ENCODE results near the gene MPHOSPH6. TPM values are rescaled to one million over a fixed set of nuclear protein-coding genes. Genes with fewer than 3 reads are reported as not detected.

The MPHOSPH6 gene
- polyA plus RNA-seq, 1 experiment, result 3.9 TPM

DNA sequence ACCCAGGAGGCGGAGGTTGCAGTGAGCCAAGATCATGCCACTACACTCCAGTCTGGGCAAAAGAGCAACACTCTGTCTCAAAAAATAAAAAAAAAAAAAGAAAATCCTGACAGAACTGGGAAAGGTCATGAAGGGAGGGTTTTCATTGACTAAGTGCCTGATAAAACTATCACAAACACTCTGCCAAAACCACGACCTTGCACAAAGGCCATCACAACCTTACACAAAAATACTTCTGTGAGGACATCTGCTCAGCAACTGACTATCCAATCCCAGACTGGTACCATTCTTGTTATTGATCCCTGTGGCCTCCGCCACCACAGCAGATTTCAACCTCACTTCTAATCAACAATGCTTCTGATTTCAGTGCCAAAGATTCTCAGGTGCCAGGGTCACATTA lies 40.1 kb downstream of the MPHOSPH6 start:
- ChIA-PET CTCF (interaction anchor here (1.0 kb wide), 1 partner anchor 11 kb away, joined by 5 read pairs; no protein-coding TSS in a partner anchor), POLR2A (no interaction called here)
- TF ChIP-seq, protein P1, sequence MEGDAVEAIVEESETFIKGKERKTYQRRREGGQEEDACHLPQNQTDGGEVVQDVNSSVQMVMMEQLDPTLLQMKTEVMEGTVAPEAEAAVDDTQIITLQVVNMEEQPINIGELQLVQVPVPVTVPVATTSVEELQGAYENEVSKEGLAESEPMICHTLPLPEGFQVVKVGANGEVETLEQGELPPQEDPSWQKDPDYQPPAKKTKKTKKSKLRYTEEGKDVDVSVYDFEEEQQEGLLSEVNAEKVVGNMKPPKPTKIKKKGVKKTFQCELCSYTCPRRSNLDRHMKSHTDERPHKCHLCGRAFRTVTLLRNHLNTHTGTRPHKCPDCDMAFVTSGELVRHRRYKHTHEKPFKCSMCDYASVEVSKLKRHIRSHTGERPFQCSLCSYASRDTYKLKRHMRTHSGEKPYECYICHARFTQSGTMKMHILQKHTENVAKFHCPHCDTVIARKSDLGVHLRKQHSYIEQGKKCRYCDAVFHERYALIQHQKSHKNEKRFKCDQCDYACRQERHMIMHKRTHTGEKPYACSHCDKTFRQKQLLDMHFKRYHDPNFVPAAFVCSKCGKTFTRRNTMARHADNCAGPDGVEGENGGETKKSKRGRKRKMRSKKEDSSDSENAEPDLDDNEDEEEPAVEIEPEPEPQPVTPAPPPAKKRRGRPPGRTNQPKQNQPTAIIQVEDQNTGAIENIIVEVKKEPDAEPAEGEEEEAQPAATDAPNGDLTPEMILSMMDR (IDR thresholded peaks at IDR 0.05; ENCODE audit: insufficient read depth, low read depth, low read length), result no peak
- H3K27me3 ChIP-seq (ENCODE audit: control insufficient read depth, insufficient read depth, low read length), result no peaks in the 10 kb centered on the region
- no peak for DNase-seq (ENCODE audit: low read depth)
- H3K36me3 ChIP-seq (ENCODE audit: control insufficient read depth, insufficient read depth, low read length), result no peaks in the 10 kb centered on the region
- no peak overlapping the region for H3K4me3 ChIP-seq (ENCODE audit: low read depth, low read length)

DNA sequence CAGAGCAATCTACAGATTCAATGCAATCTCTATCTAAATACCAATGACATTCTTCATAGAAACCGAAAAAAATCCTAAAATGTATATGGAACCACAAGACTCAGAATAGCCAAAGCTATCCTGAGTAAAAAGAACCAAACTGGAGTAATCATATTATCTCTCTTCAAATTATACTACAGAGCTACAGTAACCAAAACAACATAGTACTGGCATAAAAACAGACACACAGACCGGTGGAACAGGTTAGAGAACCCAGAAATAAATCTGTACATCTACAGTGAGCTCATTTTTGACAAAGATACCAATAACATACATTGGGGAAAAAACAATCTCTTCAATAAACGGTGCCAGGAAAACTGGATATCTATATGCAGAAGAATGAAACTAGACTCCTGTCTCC lies 45.4 kb downstream of the MPHOSPH6 start:
- POLR2A ChIA-PET, result no interaction called here
- CTCF ChIA-PET, result no interaction called here
- TF ChIP-seq, protein P1 (IDR thresholded peaks at IDR 0.05; ENCODE audit: insufficient read depth, low read depth, low read length), result no peak

DNA sequence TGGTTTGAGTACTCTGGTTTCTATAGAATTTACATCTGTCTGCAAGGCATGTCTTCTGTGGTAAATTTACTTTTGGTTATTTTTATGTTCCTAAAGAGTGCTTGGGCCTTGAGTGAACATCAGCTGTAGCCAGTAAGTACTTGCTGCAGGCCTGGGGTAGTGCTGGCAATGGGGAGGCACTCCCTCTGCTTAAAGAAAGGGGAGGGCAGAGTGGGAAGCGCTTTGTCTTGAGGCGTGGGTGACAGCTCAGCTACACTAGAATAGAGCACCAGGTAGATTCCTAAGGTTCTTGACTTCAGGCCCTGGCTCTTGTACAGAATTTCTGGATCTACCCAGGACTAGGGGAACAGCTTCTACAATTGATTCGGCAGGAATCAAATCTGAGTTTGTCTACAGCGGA lies 50.6 kb downstream of the MPHOSPH6 start:
- Histone ChIP-seq H3K27me3 (ENCODE audit: control insufficient read depth, insufficient read depth, low read length) (no peaks in the 10 kb centered on the region), H3K36me3 (ENCODE audit: control insufficient read depth, insufficient read depth, low read length) (no peaks in the 10 kb centered on the region), H3K4me3 (ENCODE audit: low read depth, low read length) (no peak overlapping the region)
- ChIA-PET CTCF (interaction anchor here (0.8 kb wide), 1 partner anchor 11 kb away, joined by 5 read pairs; no protein-coding TSS in a partner anchor), POLR2A (no interaction called here)
- TF ChIP-seq, protein P1 (IDR thresholded peaks at IDR 0.05; ENCODE audit: insufficient read depth, low read depth, low read length), result no peak
- DNase-seq (ENCODE audit: low read depth), result no peak

More for the DNA sequence above, 45.4 kb downstream of the MPHOSPH6 start:
- Histone ChIP-seq H3K4me3 (ENCODE audit: low read depth, low read length) (no peak overlapping the region), H3K36me3 (ENCODE audit: control insufficient read depth, insufficient read depth, low read length) (no peaks in the 10 kb centered on the region), H3K27me3 (ENCODE audit: control insufficient read depth, insufficient read depth, low read length) (no peaks in the 10 kb centered on the region)
- no peak for DNase-seq (ENCODE audit: low read depth)

DNA sequence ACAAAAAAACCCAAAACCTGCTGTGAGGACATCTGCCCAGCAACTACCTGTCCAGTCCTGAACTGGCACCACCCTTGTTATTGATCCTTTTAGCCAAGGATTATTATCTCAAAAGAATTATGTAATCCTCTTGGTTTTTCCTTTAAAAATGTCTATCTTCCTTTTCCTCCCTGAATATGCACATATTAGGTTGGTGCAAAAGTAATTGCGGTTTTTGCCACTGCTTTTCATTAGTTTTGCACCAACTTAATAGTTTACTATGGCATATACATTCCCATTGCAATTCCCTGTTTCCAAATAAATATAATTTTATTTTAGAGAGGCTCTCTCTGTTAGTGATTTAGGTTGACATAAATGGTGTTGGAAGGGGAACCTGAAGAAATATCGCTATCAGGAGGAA lies 51.3 kb downstream of the MPHOSPH6 start:
- no peaks in the 10 kb centered on the region for H3K36me3 ChIP-seq (ENCODE audit: control insufficient read depth, insufficient read depth, low read length)
- POLR2A ChIA-PET, result no interaction called here
- no peak for DNase-seq (ENCODE audit: low read depth)

DNA sequence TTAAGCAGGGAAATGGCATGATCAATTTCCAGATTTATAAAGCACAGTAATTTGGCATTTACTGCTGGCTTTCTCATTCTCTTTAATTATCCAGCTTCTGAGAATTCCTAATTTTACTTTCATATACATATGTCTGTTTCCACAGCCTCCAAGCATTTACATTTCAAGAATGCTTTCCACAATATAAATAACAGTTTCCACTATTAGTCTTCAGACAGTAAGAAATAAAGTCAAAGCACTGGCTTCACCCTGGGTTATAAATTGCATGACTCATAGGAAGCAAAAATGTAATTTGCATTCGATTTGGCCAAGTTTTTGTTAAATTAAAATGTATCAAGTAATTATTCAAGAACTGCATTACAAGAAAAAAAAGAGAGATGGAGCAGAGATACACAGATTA lies 53.5 kb downstream of the MPHOSPH6 start:
- ChIA-PET CTCF (no interaction called here), POLR2A (no interaction called here)
- DNase-seq (ENCODE audit: low read depth), result no peak
- Histone ChIP-seq H3K27me3 (ENCODE audit: control insufficient read depth, insufficient read depth, low read length) (no peaks in the 10 kb centered on the region), H3K4me3 (ENCODE audit: low read depth, low read length) (no peak overlapping the region), H3K36me3 (ENCODE audit: control insufficient read depth, insufficient read depth, low read length) (no peaks in the 10 kb centered on the region)
- TF ChIP-seq, protein P1 (IDR thresholded peaks at IDR 0.05; ENCODE audit: insufficient read depth, low read depth, low read length), result no peak

More for the DNA sequence above, 51.3 kb downstream of the MPHOSPH6 start:
- Histone ChIP-seq H3K4me3 (ENCODE audit: low read depth, low read length) (no peak overlapping the region), H3K27me3 (ENCODE audit: control insufficient read depth, insufficient read depth, low read length) (no peaks in the 10 kb centered on the region)
- CTCF ChIA-PET, result interaction anchor here (0.8 kb wide), 1 partner anchor 12 kb away, joined by 5 read pairs; no protein-coding TSS in a partner anchor
- TF ChIP-seq, protein P1 (IDR thresholded peaks at IDR 0.05; ENCODE audit: insufficient read depth, low read depth, low read length), result no peak
